ENCODE measurements around the gene SERP2. TPM values are rescaled to one million over a fixed set of nuclear protein-coding genes. Genes with fewer than 3 reads are reported as not detected.

The SERP2 gene
- total and polyA plus RNA-seq, 2 donors (not counting 3 experiments of a cell fraction or from before 2014, with no cell fraction given): 0.30 TPM; not detected in 1

GRCh38 chr13:44431150-44431549 lies 57.5 kb downstream of the SERP2 start:
- H3K4me1 ChIP-seq (ENCODE audit: control insufficient read depth, extremely low read depth, insufficient read depth, low read length): peaks cover 9% of the 10 kb centered on the region
- no peaks in the 10 kb centered on the region for H3K9me3 ChIP-seq (replicated peaks; ENCODE audit: control insufficient read depth, insufficient read depth, low read length)
- BruUV-seq (replicated peaks): no TSS peak
- FAIRE-seq (no peak), DNase-seq (ENCODE audit: low read depth, low spot score) (no peak)
- intact Hi-C loops (cut with micrococcal nuclease): no loop called here
- H3K27ac ChIP-seq (ENCODE audit: insufficient read depth, low read depth, low read length): no peak overlapping the region
- ChIA-PET CTCF (interaction anchor here (0.7 to 1.8 kb wide), 4 partner anchors 188 to 523 kb away, joined by 4 to 5 read pairs (median 4); no protein-coding TSS in a partner anchor), POLR2A (no interaction called here)
- H3K27me3 ChIP-seq (ENCODE audit: control insufficient read depth in 2 of 2, insufficient read depth in 2 of 2, low read length in 2 of 2): no peaks in the 10 kb centered on the region
- H3K4me2 ChIP-seq (ENCODE audit: insufficient read depth, low read length): no peak overlapping the region
- no peaks in the 10 kb centered on the region for H3K9me1 ChIP-seq (replicated peaks; ENCODE audit: control insufficient read depth, extremely low read depth, insufficient read depth, low read length)
- H4K20me1 ChIP-seq (replicated peaks; ENCODE audit: control insufficient read depth, extremely low read depth, insufficient read depth, low read length): peaks cover 2% of the 10 kb centered on the region
- dilution Hi-C loops (cut with MboI; ENCODE audit: extremely low pct_ligation_motif_present, low sequenced_read_pairs): no loop called here
- H2AFZ ChIP-seq (ENCODE audit: low read depth, low read length): no peak overlapping the region
- H3K9ac ChIP-seq (replicated peaks; ENCODE audit: extremely low read depth, insufficient read depth, low read length): no peak overlapping the region
- H3K79me2 ChIP-seq (ENCODE audit: control insufficient read depth, insufficient read depth, low read length): peaks cover 9% of the 10 kb centered on the region
- no peak for TF ChIP-seq JUN (IDR thresholded peaks at IDR 0.05; ENCODE audit: borderline replicate concordance, insufficient read depth, insufficient read length, low read depth)
- TF ChIP-seq EZH2 (IDR thresholded peaks at IDR 0.05; ENCODE audit: borderline replicate concordance, low read depth, low read length, severe bottlenecking): no peak
- no peak for TF ChIP-seq POLR2A (IDR thresholded peaks at IDR 0.05; ENCODE audit: low read depth, low read length)
- no peak for TF ChIP-seq POLR2AphosphoS5 (IDR thresholded peaks at IDR 0.05; ENCODE audit: insufficient read depth, low read depth, low read length)
- TF ChIP-seq GATA2 (IDR thresholded peaks at IDR 0.05; ENCODE audit: insufficient read depth, insufficient read length, low read depth, low read length): no peak
- TF ChIP-seq MYC (IDR thresholded peaks at IDR 0.05; ENCODE audit: low read depth, low read length): no peak
- TF ChIP-seq FOS (IDR thresholded peaks at IDR 0.05; ENCODE audit: borderline replicate concordance, insufficient read depth, low read length): no peak
- TF ChIP-seq CTCF (IDR thresholded peaks at IDR 0.05; ENCODE audit: extremely low read depth in 1 of 2, insufficient read depth in 1 of 2, low read depth in 1 of 2, low read length in 2 of 2): no peak
- no peak for TF ChIP-seq MAX (IDR thresholded peaks at IDR 0.05; ENCODE audit: insufficient read depth, insufficient read length)
- H3K4me3 ChIP-seq (replicated peaks in 1 of 3; ENCODE audit: insufficient read depth in 1 of 3, low read depth in 1 of 3, low read length in 3 of 3): no peak overlapping the region
- peaks cover 9 to 15% of the 10 kb centered on the region in 2 experiments for H3K36me3 ChIP-seq (ENCODE audit: control insufficient read depth in 2 of 2, extremely low read depth in 1 of 2, insufficient read depth in 2 of 2, low read length in 2 of 2)

Measured in endothelial cell of umbilical vein (primary cell).